Spleen (tissue), 11 donors: ENCODE results near the gene FEN1. TPM values are rescaled to one million over a fixed set of nuclear protein-coding genes. Genes with fewer than 3 reads are reported as not detected.

Experiments
- DNase-seq: peaks from one replicate; pipeline ENCODE4 v3.0.0-alpha.2; 2020
- H3K27ac ChIP-seq, 8 donors: fragments of 200-600 bp; sonication (generic) in 7 of 8; 1 replicate in 4 of 8; 2 replicates in 4 of 8; pipeline versions ENCODE4 v1.5.0 to v1.8.0; 2016 to 2021; ENCODE audit warnings: inconsistent platforms in 4 of 8, mild to moderate bottlenecking in 4 of 8, moderate library complexity in 1 of 8
- H3K27me3 ChIP-seq, 7 donors: fragments of 200-600 bp; sonication (generic) in 6 of 7; replicated peaks in 1 of 7; 1 replicate in 4 of 7; 2 replicates in 3 of 7; pipeline versions ENCODE4 v1.5.0 to v1.8.0; 2016 to 2021; ENCODE audit warnings: inconsistent platforms in 3 of 7, mild to moderate bottlenecking in 1 of 7
- H3K36me3 ChIP-seq, 6 donors: fragments of 200-600 bp; sonication (generic) in 5 of 6; 1 replicate in 4 of 6; 2 replicates in 2 of 6; pipeline versions ENCODE4 v1.5.0 to v1.8.0; 2016 to 2021; ENCODE audit warnings: inconsistent platforms in 2 of 6
- H3K4me1 ChIP-seq, 6 donors: fragments of 200-600 bp; sonication (generic) in 5 of 6; 1 replicate in 3 of 6; 2 replicates in 3 of 6; pipeline versions ENCODE4 v1.5.0 to v1.8.0; 2016 to 2021; ENCODE audit warnings: inconsistent platforms in 3 of 6
- H3K4me3 ChIP-seq, 8 donors: fragments of 200-600 bp; sonication (generic) in 7 of 8; 1 replicate in 4 of 8; 2 replicates in 4 of 8; pipeline versions ENCODE4 v1.5.0 to v1.8.0; 2016 to 2021; ENCODE audit warnings: inconsistent platforms in 4 of 8, mild to moderate bottlenecking in 4 of 8, moderate library complexity in 2 of 8
- H3K9me3 ChIP-seq, 8 donors: fragments of 200-600 bp; sonication (generic) in 7 of 8; 1 replicate in 4 of 8; 2 replicates in 4 of 8; pipeline versions ENCODE4 v1.5.0 to v1.8.0; 2016 to 2021; ENCODE audit warnings: inconsistent platforms in 4 of 8
- CTCF ChIP-seq, 11 experiments: fragments of 200-600 bp in 7 of 11; fragments of 450-650 bp in 4 of 11; sonication (generic) in 4 of 11; IDR thresholded peaks in 8 of 11; conservative IDR thresholded peaks in 3 of 11; 1 replicate in 7 of 11; 2 replicates in 4 of 11; pipeline versions ENCODE4 v1.4.0 to v1.8.0; 2016 to 2021; ENCODE audit warnings: antibody characterized with exemption in 11 of 11, inconsistent platforms in 4 of 11, mild to moderate bottlenecking in 1 of 11
- POLR2A ChIP-seq, 3 donors: fragments of 450-650 bp; IDR thresholded peaks; one replicate each; pipeline ENCODE4 v1.5.1; 2017; ENCODE audit warnings: antibody characterized with exemption in 3 of 3, mild to moderate bottlenecking in 1 of 3
- POLR2AphosphoS5 ChIP-seq, 3 donors: sonication (generic); formaldehyde crosslinking; IDR thresholded peaks; one replicate each; pipeline ENCODE4 v1.5.1; 2017; ENCODE audit warnings: antibody characterized with exemption in 3 of 3
- WGBS, 5 donors: extraction: QIAGEN DNeasy Blood & Tissue Kit in 3 of 5; methylation state at CpG; one replicate each; pipeline versions ENCODE4 v1.1.5 to v1.1.7; 2013 to 2018; 5-methylcytosine and 5-hydroxymethylcytosine counted together
- intact Hi-C: fragments of 100-400 bp; cut with DNase I; formaldehyde crosslinking; loops from one replicate; pipeline ENCODE4 v1.15.0; 2023; ENCODE audit warnings: low total_unique reads
- polyA plus RNA-seq, 3 donors: library from polyadenylated mRNA; stranded (reverse); fragments of 200-250 nt; gene quantifications; one replicate each; pipeline ENCODE4 v1.2.1, GENCODE V29; 2013
- total RNA-seq, 7 donors: library from RNA; depleted of rRNA in 3 of 7; stranded (reverse); fragments of >200 nt in 3 of 7; fragmentation: NEBNext Ultra II Directional in 4 of 7; extraction: Animal tissue kit (Norgen Biotek cat#: 25700) in 4 of 7; gene quantifications; one replicate each; pipeline versions ENCODE4 v1.1.0 to v1.2.1, GENCODE V29; 2016 to 2021
- donor health status: healthy with polysubstance abuse.
- donor health status: DM: no; HTN: no; CAD: no; lungs with moderate emphysema.
- donor health status: DM: no; HTN: no; CAD: no.
- donor health status: Bipolar disorder and iron deficiency.
- donor health status: healthy.
- donor health status: DM: no; HTN: no; CAD: no.
- donor health status: DM: yes; HTN: yes; CAD: no.

FEN1 gene
- total and polyA plus RNA-seq, 10 donors: 7.3 to 17.2 (median 14.8) TPM

- WGBS, 5 donors: 83 to 90% (median 86%) methylated on average over 11 to 12 of the region's 12 CpGs
- peaks cover 0 to 18% (median 0%) of the 10 kb centered on the region in 7 donors for H3K27me3 ChIP-seq
- intact Hi-C loops: no loop called here
- H3K4me3 ChIP-seq: no peak overlapping the region
- H3K9me3 ChIP-seq: no peaks in the 10 kb centered on the region
- H3K27ac ChIP-seq: no peak overlapping the region
- no peak for DNase-seq
- peaks cover 8 to 39% (median 20%) of the 10 kb centered on the region in 6 donors for H3K4me1 ChIP-seq
- no peaks in the 10 kb centered on the region for H3K36me3 ChIP-seq
- TF ChIP-seq CTCF (IDR thresholded peaks at IDR 0.05 in 8 of 11, conservative IDR thresholded peaks at IDR 0.05 in 3 of 11) (no peak), POLR2AphosphoS5 (IDR thresholded peaks at IDR 0.05) (no peak)
These were observed 18.3 kb upstream of the FEN1 start for GRCh38 chr11:61774411-61774810.

DNA sequence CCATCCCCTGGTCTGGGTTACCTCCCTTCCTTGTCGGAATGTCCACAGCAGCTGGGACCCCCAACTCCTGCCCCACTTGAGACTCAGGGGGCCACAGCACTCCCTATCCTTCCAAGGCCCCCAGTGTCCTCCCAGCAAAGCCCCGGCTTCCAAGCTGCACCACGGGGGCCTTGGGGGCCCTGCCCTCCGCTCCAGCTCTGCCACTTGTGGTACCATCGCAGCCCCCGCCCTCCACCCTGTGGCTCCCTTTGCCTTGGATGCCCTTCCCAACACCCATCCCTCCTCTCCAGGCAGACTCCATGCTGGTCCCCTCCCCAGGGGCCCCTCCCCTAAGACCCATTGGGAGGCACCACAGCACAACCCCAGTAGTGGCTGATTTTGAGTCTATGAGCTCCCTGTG lies 17.6 kb upstream of the FEN1 start:
- Histone ChIP-seq H3K4me3 (no peak overlapping the region), H3K36me3 (no peaks in the 10 kb centered on the region), H3K27ac (no peak overlapping the region), H3K4me1 (peaks cover 8 to 39% (median 20%) of the 10 kb centered on the region in 6 donors), H3K27me3 (peaks cover 0 to 18% (median 0%) of the 10 kb centered on the region in 7 donors), H3K9me3 (no peaks in the 10 kb centered on the region)
- DNase-seq: no peak
- WGBS, 5 donors: 84 to 98% (median 93%) methylated on average over 5 to 6 of the region's 6 CpGs
- TF ChIP-seq CTCF (IDR thresholded peaks at IDR 0.05 in 8 of 11, conservative IDR thresholded peaks at IDR 0.05 in 3 of 11) (no peak), POLR2A (IDR thresholded peaks at IDR 0.05) (no peak), POLR2AphosphoS5 (IDR thresholded peaks at IDR 0.05) (no peak)
- intact Hi-C loops: no loop called here

DNA sequence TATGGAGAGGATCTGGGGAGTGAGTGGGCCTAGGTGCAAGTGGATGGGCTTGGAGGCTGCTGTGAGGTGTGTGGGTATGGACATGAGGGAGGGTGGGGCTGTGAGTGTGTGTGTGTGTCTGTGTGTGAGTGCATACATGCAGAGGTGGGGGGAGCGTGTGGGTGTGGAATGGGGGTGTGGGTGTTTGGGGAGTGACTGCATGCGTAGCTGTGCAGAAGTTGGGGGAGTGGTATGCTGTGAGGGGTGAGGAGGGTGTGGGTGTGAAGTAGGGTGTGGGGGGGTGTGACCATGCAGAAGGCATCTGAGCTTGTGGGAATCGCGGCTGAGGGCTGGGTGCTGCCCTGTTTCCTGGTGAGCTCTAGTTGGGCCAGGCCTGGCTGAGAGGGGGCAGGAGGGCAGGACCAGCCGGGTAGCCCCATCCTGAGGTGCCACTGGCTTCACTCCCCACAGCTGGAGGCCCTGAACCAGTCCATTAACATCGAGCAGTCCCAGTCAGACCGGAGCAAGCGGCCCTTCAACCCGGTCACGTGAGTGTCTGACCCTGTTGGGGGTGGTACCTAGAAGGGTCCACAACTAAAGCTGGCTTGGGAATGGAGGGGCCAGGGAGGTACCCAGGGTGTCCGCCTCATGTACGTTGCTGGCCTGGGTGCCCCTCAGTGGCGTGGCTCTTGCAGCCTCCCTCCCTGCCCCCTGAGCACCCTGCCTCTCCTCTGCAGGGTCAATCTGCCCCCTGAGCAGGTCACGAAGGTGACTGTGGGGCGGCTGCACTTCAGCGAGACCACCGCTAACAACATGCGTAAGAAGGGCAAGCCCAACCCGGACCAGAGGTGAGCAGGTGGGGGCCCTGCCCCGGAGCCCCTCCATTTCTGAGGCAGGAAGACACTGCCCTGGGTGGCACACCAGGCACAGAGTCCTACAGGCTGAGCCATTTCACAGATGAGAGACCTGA lies 16.8 kb upstream of the FEN1 start:
- Histone ChIP-seq H3K4me3 (no peak overlapping the region), H3K4me1 (peaks cover 8 to 39% (median 20%) of the 10 kb centered on the region in 6 donors), H3K36me3 (no peaks in the 10 kb centered on the region), H3K27ac (no peak overlapping the region), H3K9me3 (no peaks in the 10 kb centered on the region), H3K27me3 (peaks cover 0 to 18% (median 0%) of the 10 kb centered on the region in 7 donors)
- no peak for TF ChIP-seq POLR2A (IDR thresholded peaks at IDR 0.05)
- TF ChIP-seq CTCF (IDR thresholded peaks at IDR 0.05 in 8 of 11, conservative IDR thresholded peaks at IDR 0.05 in 3 of 11): no peak
- no peak for TF ChIP-seq POLR2AphosphoS5 (IDR thresholded peaks at IDR 0.05)
- no peak for DNase-seq
- WGBS, 5 donors: 74 to 90% (median 83%) methylated on average over 12 to 20 of the region's 20 CpGs
- intact Hi-C loops: no loop called here

DNA sequence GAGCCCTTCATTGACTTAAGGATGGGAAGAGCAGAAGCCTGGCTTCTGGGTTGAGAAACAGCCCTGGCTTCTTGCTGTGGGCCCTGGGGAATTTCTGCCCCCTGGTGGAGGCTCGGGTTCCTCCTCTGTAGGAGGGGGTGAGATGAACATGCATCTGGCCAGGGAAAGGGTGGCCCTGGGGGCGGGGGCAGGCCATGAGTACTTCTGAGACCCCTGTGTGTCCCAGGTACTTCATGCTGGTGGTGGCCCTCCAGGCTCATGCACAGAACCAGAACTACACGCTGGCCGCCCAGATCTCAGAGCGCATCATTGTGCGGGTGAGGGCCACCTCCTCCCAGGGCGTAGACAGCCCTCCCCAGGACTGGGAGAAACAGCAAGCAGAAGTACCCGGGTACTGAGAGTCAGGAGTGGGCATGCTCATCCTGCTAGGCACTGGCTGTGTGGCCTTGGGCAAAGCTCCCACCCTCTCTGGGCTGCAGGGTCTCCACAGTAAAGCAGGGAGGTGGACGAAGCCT lies 16.1 kb upstream of the FEN1 start:
- H3K27me3 ChIP-seq: peaks cover 0 to 18% (median 0%) of the 10 kb centered on the region in 7 donors
- intact Hi-C loops: no loop called here
- H3K4me3 ChIP-seq: peak overlapping the region in 3 of 8 donors; percentile 35 to 66 (median 36)
- H3K4me1 ChIP-seq: peaks cover 8 to 39% (median 20%) of the 10 kb centered on the region in 6 donors
- H3K27ac ChIP-seq: peak overlapping the region in 2 of 8 donors; percentile 6 to 15
- DNase-seq: no peak
- WGBS, 5 donors: 30 to 74% (median 63%) methylated on average over 3 to 9 of the region's 9 CpGs
- TF ChIP-seq CTCF (IDR thresholded peaks at IDR 0.05 in 8 of 11, conservative IDR thresholded peaks at IDR 0.05 in 3 of 11) (peak in 9 of 11 experiments; percentile 37 to 80 (median 54)), POLR2AphosphoS5 (IDR thresholded peaks at IDR 0.05) (no peak), POLR2A (IDR thresholded peaks at IDR 0.05) (no peak)
- H3K9me3 ChIP-seq: no peaks in the 10 kb centered on the region
- H3K36me3 ChIP-seq: no peaks in the 10 kb centered on the region
